ENCODE results near the gene IFIT2.

The IFIT2 gene

DNA sequence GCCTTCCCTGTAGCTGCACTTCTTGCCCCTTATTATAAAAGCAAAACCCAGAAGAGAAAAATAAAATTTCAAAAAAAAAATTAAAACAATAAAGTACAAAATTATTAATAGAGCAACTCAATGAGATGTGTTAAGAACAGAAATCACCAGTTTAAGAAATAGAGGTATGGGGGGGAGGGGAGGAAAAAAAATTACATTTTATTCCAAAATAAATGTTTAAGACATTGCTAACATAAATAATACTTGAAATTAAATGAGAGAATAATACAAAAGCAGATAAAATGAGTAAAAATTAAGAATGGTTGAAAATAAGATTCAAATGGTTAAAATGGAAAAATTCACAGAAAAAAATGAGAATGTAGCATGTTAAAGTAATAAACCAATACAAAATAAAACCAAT is 3.1 kb downstream of the IFIT2 start:
- TF ChIP-seq, protein P1, sequence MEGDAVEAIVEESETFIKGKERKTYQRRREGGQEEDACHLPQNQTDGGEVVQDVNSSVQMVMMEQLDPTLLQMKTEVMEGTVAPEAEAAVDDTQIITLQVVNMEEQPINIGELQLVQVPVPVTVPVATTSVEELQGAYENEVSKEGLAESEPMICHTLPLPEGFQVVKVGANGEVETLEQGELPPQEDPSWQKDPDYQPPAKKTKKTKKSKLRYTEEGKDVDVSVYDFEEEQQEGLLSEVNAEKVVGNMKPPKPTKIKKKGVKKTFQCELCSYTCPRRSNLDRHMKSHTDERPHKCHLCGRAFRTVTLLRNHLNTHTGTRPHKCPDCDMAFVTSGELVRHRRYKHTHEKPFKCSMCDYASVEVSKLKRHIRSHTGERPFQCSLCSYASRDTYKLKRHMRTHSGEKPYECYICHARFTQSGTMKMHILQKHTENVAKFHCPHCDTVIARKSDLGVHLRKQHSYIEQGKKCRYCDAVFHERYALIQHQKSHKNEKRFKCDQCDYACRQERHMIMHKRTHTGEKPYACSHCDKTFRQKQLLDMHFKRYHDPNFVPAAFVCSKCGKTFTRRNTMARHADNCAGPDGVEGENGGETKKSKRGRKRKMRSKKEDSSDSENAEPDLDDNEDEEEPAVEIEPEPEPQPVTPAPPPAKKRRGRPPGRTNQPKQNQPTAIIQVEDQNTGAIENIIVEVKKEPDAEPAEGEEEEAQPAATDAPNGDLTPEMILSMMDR (IDR thresholded peaks at IDR 0.05; ENCODE audit: low read depth, low read length): no peak
- TF ChIP-seq MYC (IDR thresholded peaks at IDR 0.05; ENCODE audit: low read depth, low read length) (no peak), POLR2A (IDR thresholded peaks at IDR 0.05; ENCODE audit: extremely low read depth, insufficient read length) (no peak)
- TF ChIP-seq, protein P2, sequence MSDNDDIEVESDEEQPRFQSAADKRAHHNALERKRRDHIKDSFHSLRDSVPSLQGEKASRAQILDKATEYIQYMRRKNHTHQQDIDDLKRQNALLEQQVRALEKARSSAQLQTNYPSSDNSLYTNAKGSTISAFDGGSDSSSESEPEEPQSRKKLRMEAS (IDR thresholded peaks at IDR 0.05; ENCODE audit: low read depth, low read length): no peak
- no peak overlapping the region for H3K4me3 ChIP-seq (ENCODE audit: low read depth, low read length)
- no peak for DNase-seq (ENCODE audit: low read depth)

DNA sequence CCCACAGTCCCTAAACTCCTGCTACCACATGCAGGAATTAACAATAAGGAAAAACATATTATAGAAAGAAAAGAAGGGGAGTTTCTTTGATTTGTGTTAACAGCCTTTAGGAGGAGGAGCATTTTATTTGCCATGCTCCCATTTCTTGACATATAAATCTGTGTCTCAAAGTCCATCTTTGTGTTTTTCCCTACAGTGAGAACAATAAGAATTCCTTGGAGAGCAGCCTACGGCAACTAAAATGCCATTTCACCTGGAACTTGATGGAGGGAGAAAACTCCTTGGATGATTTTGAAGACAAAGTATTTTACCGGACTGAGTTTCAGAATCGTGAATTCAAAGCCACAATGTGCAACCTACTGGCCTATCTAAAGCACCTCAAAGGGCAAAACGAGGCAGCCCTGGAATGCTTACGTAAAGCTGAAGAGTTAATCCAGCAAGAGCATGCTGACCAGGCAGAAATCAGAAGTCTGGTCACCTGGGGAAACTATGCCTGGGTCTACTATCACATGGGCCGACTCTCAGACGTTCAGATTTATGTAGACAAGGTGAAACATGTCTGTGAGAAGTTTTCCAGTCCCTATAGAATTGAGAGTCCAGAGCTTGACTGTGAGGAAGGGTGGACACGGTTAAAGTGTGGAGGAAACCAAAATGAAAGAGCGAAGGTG is 4.1 kb downstream of the IFIT2 start:
- TF ChIP-seq POLR2A (IDR thresholded peaks at IDR 0.05; ENCODE audit: extremely low read depth, insufficient read length): no peak
- TF ChIP-seq, protein P1 (IDR thresholded peaks at IDR 0.05; ENCODE audit: low read depth, low read length): no peak
- TF ChIP-seq, protein P2 (IDR thresholded peaks at IDR 0.05; ENCODE audit: low read depth, low read length): no peak
- no peak for TF ChIP-seq MYC (IDR thresholded peaks at IDR 0.05; ENCODE audit: low read depth, low read length)
- no peak for DNase-seq (ENCODE audit: low read depth)
- no peak overlapping the region for H3K4me3 ChIP-seq (ENCODE audit: low read depth, low read length)

DNA sequence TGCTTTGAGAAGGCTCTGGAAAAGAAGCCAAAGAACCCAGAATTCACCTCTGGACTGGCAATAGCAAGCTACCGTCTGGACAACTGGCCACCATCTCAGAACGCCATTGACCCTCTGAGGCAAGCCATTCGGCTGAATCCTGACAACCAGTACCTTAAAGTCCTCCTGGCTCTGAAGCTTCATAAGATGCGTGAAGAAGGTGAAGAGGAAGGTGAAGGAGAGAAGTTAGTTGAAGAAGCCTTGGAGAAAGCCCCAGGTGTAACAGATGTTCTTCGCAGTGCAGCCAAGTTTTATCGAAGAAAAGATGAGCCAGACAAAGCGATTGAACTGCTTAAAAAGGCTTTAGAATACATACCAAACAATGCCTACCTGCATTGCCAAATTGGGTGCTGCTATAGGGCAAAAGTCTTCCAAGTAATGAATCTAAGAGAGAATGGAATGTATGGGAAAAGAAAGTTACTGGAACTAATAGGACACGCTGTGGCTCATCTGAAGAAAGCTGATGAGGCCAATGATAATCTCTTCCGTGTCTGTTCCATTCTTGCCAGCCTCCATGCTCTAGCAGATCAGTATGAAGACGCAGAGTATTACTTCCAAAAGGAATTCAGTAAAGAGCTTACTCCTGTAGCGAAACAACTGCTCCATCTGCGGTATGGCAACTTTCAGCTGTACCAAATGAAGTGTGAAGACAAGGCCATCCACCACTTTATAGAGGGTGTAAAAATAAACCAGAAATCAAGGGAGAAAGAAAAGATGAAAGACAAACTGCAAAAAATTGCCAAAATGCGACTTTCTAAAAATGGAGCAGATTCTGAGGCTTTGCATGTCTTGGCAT is 4.8 kb downstream of the IFIT2 start:
- DNase-seq (ENCODE audit: low read depth): no peak
- TF ChIP-seq, protein P2 (IDR thresholded peaks at IDR 0.05; ENCODE audit: low read depth, low read length): no peak
- TF ChIP-seq, protein P1 (IDR thresholded peaks at IDR 0.05; ENCODE audit: low read depth, low read length): no peak
- no peak overlapping the region for H3K4me3 ChIP-seq (ENCODE audit: low read depth, low read length)

DNA sequence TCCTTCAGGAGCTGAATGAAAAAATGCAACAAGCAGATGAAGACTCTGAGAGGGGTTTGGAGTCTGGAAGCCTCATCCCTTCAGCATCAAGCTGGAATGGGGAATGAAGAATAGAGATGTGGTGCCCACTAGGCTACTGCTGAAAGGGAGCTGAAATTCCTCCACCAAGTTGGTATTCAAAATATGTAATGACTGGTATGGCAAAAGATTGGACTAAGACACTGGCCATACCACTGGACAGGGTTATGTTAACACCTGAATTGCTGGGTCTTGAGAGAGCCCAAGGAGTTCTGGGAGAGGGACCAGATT is 5.4 kb downstream of the IFIT2 start:
- DNase-seq (ENCODE audit: low read depth): no peak
- TF ChIP-seq, protein P1 (IDR thresholded peaks at IDR 0.05; ENCODE audit: low read depth, low read length): no peak
- TF ChIP-seq POLR2A (IDR thresholded peaks at IDR 0.05; ENCODE audit: extremely low read depth, insufficient read length) (no peak), MYC (IDR thresholded peaks at IDR 0.05; ENCODE audit: low read depth, low read length) (no peak)
- TF ChIP-seq, protein P2 (IDR thresholded peaks at IDR 0.05; ENCODE audit: low read depth, low read length): no peak
- H3K4me3 ChIP-seq (ENCODE audit: low read depth, low read length): no peak overlapping the region

DNA sequence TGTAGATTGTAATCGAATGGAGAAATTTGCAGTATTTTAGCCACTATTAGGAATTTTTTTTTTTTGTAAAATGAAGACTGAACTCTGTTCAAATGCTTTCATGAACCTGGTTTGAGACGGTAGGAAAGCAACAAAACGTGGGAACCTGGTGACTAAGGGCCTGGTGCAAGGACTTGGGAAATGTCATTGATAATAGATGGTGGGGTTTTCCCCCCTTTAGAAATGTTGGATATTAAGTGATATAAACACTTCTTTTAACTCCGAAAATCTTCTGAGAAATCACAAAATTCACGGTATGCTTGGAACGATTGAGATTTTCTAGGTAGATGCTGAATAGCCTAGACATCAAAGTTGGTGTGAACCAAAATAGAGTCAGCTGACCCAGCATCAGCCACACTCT is 6.4 kb downstream of the IFIT2 start:
- TF ChIP-seq, protein P1 (IDR thresholded peaks at IDR 0.05; ENCODE audit: low read depth, low read length): no peak
- TF ChIP-seq, protein P2 (IDR thresholded peaks at IDR 0.05; ENCODE audit: low read depth, low read length): no peak
- TF ChIP-seq POLR2A (IDR thresholded peaks at IDR 0.05; ENCODE audit: extremely low read depth, insufficient read length): no peak
- no peak for DNase-seq (ENCODE audit: low read depth)
- no peak overlapping the region for H3K4me3 ChIP-seq (ENCODE audit: low read depth, low read length)

Data from NB4 (cell line).